Stimulated activated naive CD4-positive, alpha-beta T cell (primary cell): ENCODE data around the gene TRAF7.

Experiments used
- DNase-seq, 6 experiments: peaks; one replicate each; lab custom pipeline; 2025; lab: John Stamatoyannopoulos, UW

Gene TRAF7

GRCh38 chr16:2223221-2223941, 67.8 kb downstream of the TRAF7 start, which contains the start of gene E4F1:
Gene E4F1, plus strand, starts transcription at chr16:2223591. Its CDS starts 23 bp downstream, at chr16:2223614.
- DNase-seq = peak; percentile 95 to 98 (median 97)

DNA sequence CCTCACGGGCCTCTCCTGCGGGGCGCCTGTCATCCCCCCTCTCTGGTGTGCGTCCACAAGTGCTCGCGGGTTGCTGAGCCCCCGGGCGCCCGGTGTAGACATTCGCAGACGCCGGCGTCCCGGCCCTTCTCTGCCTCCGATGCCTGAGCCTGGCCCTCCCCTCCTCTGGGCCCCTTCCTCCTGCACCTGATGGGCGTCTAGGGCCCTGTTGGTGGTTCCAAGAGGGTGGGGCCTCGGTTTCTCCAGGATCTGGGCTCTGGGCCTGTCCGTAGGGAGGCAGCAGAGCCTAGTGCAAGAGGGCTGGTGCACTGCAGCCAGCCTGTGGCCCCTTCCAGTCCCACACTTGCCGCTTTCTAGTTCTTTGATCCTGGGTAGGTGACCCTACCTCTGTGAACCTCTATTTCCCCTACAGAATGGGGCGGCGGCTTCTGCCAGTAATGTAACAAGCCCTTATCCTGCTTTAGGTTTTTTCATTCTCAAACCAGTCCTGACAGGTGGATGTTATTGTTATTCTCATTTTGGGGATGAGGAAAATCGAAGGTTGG, 68.4 kb downstream of the TRAF7 start:
- DNase-seq = peak in 1 of 6 experiments; percentile 55

- DNase-seq = no peak
Measured at GRCh38 chr16:2226245-2226793, 70.7 kb downstream of the TRAF7 start.

- no peak for DNase-seq
Measured at GRCh38 chr16:2226918-2227317, 71.3 kb downstream of the TRAF7 start.
